ENCODE measurements around the gene APP. TPM values are rescaled to one million over a fixed set of nuclear protein-coding genes. Genes with fewer than 3 reads are reported as not detected.

APP gene
- total RNA-seq, 2 donors from 2014 or later: 6.1 to 7.8 TPM

DNA sequence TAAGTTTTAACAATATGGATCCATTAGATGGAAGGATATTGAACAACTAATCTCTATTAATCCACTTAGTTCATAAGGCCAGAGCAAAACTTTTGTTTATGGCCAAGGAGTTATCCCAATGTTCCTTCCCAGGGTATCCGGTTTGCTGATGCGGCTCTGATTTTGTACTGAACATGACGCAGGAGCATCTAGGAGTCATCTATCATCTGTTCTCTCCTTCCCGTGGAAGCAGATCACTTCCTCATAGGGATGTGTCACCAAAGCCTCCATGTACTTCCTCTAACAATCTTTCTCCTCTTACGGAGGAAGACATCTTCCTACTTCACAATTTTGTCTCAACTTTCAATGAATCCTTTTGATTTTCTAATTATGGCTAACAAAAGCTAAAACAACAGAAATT, 206.6 kb downstream of the APP start:
- DNase-seq (ENCODE audit: low spot score) (no peak), ATAC-seq (no peak)
- H3K4me3 Mint-ChIP-seq: no peak overlapping the region
- H3K9me3 Mint-ChIP-seq: no peaks in the 10 kb centered on the region
- H3K36me3 Mint-ChIP-seq: no peaks in the 10 kb centered on the region
- no peaks in the 10 kb centered on the region for H3K27me3 Mint-ChIP-seq
- H3K4me1 Mint-ChIP-seq (ENCODE audit: low read depth in 2 of 2): peaks cover 0 to 5% of the 10 kb centered on the region in 2 donors
- H3K27ac Mint-ChIP-seq: no peak overlapping the region

GRCh38 chr21:25963181-25963580, 207.4 kb downstream of the APP start:
- no peaks in the 10 kb centered on the region for H3K9me3 Mint-ChIP-seq
- no peak overlapping the region for H3K27ac Mint-ChIP-seq
- H3K4me1 Mint-ChIP-seq (ENCODE audit: low read depth in 2 of 2): peaks cover 0 to 5% of the 10 kb centered on the region in 2 donors
- H3K27me3 Mint-ChIP-seq: no peaks in the 10 kb centered on the region
- H3K4me3 Mint-ChIP-seq: no peak overlapping the region
- H3K36me3 Mint-ChIP-seq: no peaks in the 10 kb centered on the region
- no peak for DNase-seq (ENCODE audit: low spot score)
- ATAC-seq: no peak

GRCh38 chr21:25961042-25961441, 209.5 kb downstream of the APP start:
- H3K9me3 Mint-ChIP-seq: no peaks in the 10 kb centered on the region
- H3K27me3 Mint-ChIP-seq: no peaks in the 10 kb centered on the region
- no peaks in the 10 kb centered on the region for H3K36me3 Mint-ChIP-seq
- no peak for DNase-seq (ENCODE audit: low spot score)
- no peak overlapping the region for H3K27ac Mint-ChIP-seq
- no peak for ATAC-seq
- no peak overlapping the region for H3K4me3 Mint-ChIP-seq
- no peaks in the 10 kb centered on the region for H3K4me1 Mint-ChIP-seq (ENCODE audit: low read depth in 2 of 2)

GRCh38 chr21:25960402-25960801, 210.2 kb downstream of the APP start:
- no peaks in the 10 kb centered on the region for H3K27me3 Mint-ChIP-seq
- H3K27ac Mint-ChIP-seq: no peak overlapping the region
- H3K4me3 Mint-ChIP-seq: no peak overlapping the region
- no peaks in the 10 kb centered on the region for H3K4me1 Mint-ChIP-seq (ENCODE audit: low read depth in 2 of 2)
- no peaks in the 10 kb centered on the region for H3K36me3 Mint-ChIP-seq
- no peaks in the 10 kb centered on the region for H3K9me3 Mint-ChIP-seq
- no peak for ATAC-seq
- DNase-seq (ENCODE audit: low spot score): no peak

- no peaks in the 10 kb centered on the region for H3K9me3 Mint-ChIP-seq
- H3K27me3 Mint-ChIP-seq: no peaks in the 10 kb centered on the region
- no peak overlapping the region for H3K27ac Mint-ChIP-seq
Measured at GRCh38 chr21:25959799-25960198, 210.8 kb downstream of the APP start.

GRCh38 chr21:25956993-25957714, 213.4 kb downstream of the APP start:
- no peak for DNase-seq (ENCODE audit: low spot score)
- Mint-ChIP-seq H3K27me3 (no peaks in the 10 kb centered on the region), H3K4me3 (no peak overlapping the region), H3K4me1 (ENCODE audit: low read depth in 2 of 2) (no peaks in the 10 kb centered on the region), H3K36me3 (no peaks in the 10 kb centered on the region), H3K27ac (no peak overlapping the region), H3K9me3 (no peaks in the 10 kb centered on the region)
- no peak for ATAC-seq

More at GRCh38 chr21:25959799-25960198, 210.8 kb downstream of the APP start:
- no peaks in the 10 kb centered on the region for H3K4me1 Mint-ChIP-seq (ENCODE audit: low read depth in 2 of 2)
- no peak for ATAC-seq
- DNase-seq (ENCODE audit: low spot score): no peak
- H3K36me3 Mint-ChIP-seq: no peaks in the 10 kb centered on the region
- no peak overlapping the region for H3K4me3 Mint-ChIP-seq

DNA sequence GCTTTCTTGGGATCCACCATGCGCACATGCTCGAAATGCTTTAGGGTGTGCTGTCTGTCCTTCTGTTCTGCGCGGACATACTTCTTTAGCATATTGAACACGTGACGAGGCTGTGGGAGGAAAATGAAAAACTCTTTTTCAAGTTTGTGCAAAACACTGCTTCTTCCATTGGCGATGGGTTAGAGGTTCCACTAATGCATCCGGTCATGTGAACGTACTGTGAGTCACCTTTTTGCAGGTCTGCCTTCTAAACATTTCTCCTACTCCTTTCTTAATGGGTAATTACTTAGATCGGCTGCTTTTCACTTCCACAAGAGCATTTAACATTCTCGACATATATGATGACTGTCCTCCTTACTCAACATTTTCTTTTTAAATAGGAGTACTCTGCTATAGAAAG, 214.9 kb downstream of the APP start:
- no peaks in the 10 kb centered on the region for H3K36me3 Mint-ChIP-seq
- no peaks in the 10 kb centered on the region for H3K9me3 Mint-ChIP-seq
- H3K27ac Mint-ChIP-seq: no peak overlapping the region
- H3K27me3 Mint-ChIP-seq: no peaks in the 10 kb centered on the region
- DNase-seq (ENCODE audit: low spot score) (no peak), ATAC-seq (no peak)
- H3K4me1 Mint-ChIP-seq (ENCODE audit: low read depth in 2 of 2): no peaks in the 10 kb centered on the region
- H3K4me3 Mint-ChIP-seq: no peak overlapping the region

- Mint-ChIP-seq H3K27ac (no peak overlapping the region), H3K4me3 (no peak overlapping the region), H3K9me3 (no peaks in the 10 kb centered on the region), H3K36me3 (no peaks in the 10 kb centered on the region), H3K27me3 (no peaks in the 10 kb centered on the region), H3K4me1 (ENCODE audit: low read depth in 2 of 2) (no peaks in the 10 kb centered on the region)
- no peak for ATAC-seq
- DNase-seq (ENCODE audit: low spot score): no peak
Measured at GRCh38 chr21:25953659-25954058, 216.9 kb downstream of the APP start.

- no peak for DNase-seq (ENCODE audit: low spot score)
- no peaks in the 10 kb centered on the region for H3K4me1 Mint-ChIP-seq (ENCODE audit: low read depth in 2 of 2)
- no peaks in the 10 kb centered on the region for H3K36me3 Mint-ChIP-seq
- H3K27me3 Mint-ChIP-seq: no peaks in the 10 kb centered on the region
- H3K9me3 Mint-ChIP-seq: no peaks in the 10 kb centered on the region
- no peak overlapping the region for H3K27ac Mint-ChIP-seq
- ATAC-seq: no peak
- H3K4me3 Mint-ChIP-seq: no peak overlapping the region
Measured at GRCh38 chr21:25953196-25953595, 217.4 kb downstream of the APP start.

- no peaks in the 10 kb centered on the region for H3K36me3 Mint-ChIP-seq
- H3K4me3 Mint-ChIP-seq: no peak overlapping the region
- H3K4me1 Mint-ChIP-seq (ENCODE audit: low read depth in 2 of 2): no peaks in the 10 kb centered on the region
- no peaks in the 10 kb centered on the region for H3K27me3 Mint-ChIP-seq
- no peak overlapping the region for H3K27ac Mint-ChIP-seq
- DNase-seq (ENCODE audit: low spot score) (no peak), ATAC-seq (no peak)
- H3K9me3 Mint-ChIP-seq: no peaks in the 10 kb centered on the region
Measured at GRCh38 chr21:25952306-25952705, 218.3 kb downstream of the APP start.

GRCh38 chr21:25949701-25950100, 220.9 kb downstream of the APP start:
- no peaks in the 10 kb centered on the region for H3K36me3 Mint-ChIP-seq
- DNase-seq (ENCODE audit: low spot score) (no peak), ATAC-seq (no peak)
- H3K9me3 Mint-ChIP-seq: no peaks in the 10 kb centered on the region
- H3K27ac Mint-ChIP-seq: no peak overlapping the region
- H3K27me3 Mint-ChIP-seq: no peaks in the 10 kb centered on the region
- no peaks in the 10 kb centered on the region for H3K4me1 Mint-ChIP-seq (ENCODE audit: low read depth in 2 of 2)
- H3K4me3 Mint-ChIP-seq: no peak overlapping the region

DNA sequence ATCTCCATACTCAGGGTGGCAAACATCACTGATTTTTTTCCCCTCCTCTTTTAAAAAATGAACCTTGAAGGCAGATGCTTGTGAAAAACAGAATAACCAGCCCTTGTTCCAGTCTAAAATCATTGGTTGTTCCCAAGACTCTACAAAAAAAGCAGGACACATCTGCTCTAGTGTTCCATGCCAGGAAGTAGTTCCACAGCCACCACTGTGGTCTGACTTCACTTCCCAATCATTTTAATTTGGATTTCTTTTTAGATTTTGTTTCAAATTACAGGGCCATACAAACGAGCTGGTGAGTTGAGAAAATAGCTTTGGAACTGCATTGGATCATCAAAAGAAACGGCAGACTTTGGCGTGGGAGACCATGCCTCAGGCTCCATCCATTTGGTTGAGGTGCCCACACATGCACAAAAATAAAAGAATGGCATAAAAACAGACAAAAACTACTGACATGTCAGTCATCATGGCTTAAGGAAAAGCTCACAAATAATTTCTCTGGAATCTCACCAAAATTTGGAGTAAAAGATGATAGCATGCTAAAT, 225.8 kb downstream of the APP start:
- Mint-ChIP-seq H3K27me3 (no peaks in the 10 kb centered on the region), H3K4me3 (no peak overlapping the region), H3K4me1 (ENCODE audit: low read depth in 2 of 2) (no peaks in the 10 kb centered on the region), H3K27ac (no peak overlapping the region), H3K9me3 (no peaks in the 10 kb centered on the region), H3K36me3 (no peaks in the 10 kb centered on the region)
- ATAC-seq: no peak
- DNase-seq (ENCODE audit: low spot score): no peak

DNA sequence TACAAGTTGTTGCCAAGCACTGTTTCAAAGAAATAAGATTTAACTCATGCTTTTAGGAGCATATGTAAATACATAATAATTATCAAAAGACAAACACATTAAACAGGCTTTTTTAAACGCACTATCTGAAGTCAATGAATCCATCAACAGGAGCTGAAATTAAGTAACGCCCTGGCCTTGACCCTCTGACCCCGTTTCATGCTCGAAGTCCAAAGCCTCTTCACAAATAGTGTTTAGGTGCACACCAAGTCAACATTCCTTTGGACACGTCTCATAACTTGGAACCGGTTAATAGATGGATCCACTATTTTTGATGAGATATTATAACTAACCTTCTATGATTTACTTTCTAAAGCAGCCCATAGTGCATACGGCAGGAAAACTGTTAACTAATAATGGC, 226.5 kb downstream of the APP start:
- H3K4me1 Mint-ChIP-seq (ENCODE audit: low read depth in 2 of 2): no peaks in the 10 kb centered on the region

GRCh38 chr21:25942135-25942534, 228.4 kb downstream of the APP start:
- no peaks in the 10 kb centered on the region for H3K4me1 Mint-ChIP-seq (ENCODE audit: low read depth in 2 of 2)
- no peak for DNase-seq (ENCODE audit: low spot score)
- no peaks in the 10 kb centered on the region for H3K27me3 Mint-ChIP-seq
- no peaks in the 10 kb centered on the region for H3K9me3 Mint-ChIP-seq
- ATAC-seq: no peak
- H3K27ac Mint-ChIP-seq: no peak overlapping the region
- H3K4me3 Mint-ChIP-seq: no peak overlapping the region
- H3K36me3 Mint-ChIP-seq: no peaks in the 10 kb centered on the region

More for the DNA sequence above, 226.5 kb downstream of the APP start:
- ATAC-seq (no peak), DNase-seq (ENCODE audit: low spot score) (no peak)
- H3K9me3 Mint-ChIP-seq: no peaks in the 10 kb centered on the region
- H3K27ac Mint-ChIP-seq: no peak overlapping the region
- H3K27me3 Mint-ChIP-seq: no peaks in the 10 kb centered on the region
- H3K4me3 Mint-ChIP-seq: no peak overlapping the region
- H3K36me3 Mint-ChIP-seq: no peaks in the 10 kb centered on the region

- H3K9me3 Mint-ChIP-seq: no peaks in the 10 kb centered on the region
- H3K4me3 Mint-ChIP-seq: no peak overlapping the region
- peaks cover 0 to 3% of the 10 kb centered on the region in 2 donors for H3K4me1 Mint-ChIP-seq (ENCODE audit: low read depth in 2 of 2)
- DNase-seq (ENCODE audit: low spot score): no peak
- no peak overlapping the region for H3K27ac Mint-ChIP-seq
- H3K36me3 Mint-ChIP-seq: no peaks in the 10 kb centered on the region
- no peak for ATAC-seq
- no peaks in the 10 kb centered on the region for H3K27me3 Mint-ChIP-seq
Measured at GRCh38 chr21:25939396-25939761, 231.2 kb downstream of the APP start.
